Activated T-cell treated with anti-CD3 and anti-CD28 coated beads, Interleukin-2, amount 50 U/mL, for 72 hours (primary cell): ENCODE data around the gene KCNH2. TPM values are rescaled to one million over a fixed set of nuclear protein-coding genes. Genes with fewer than 3 reads are reported as not detected.
A peak's percentile ranks its signal among the peaks of the same experiment; 100 is the strongest.

Experiments used
- ATAC-seq, 2 donors: fragments of 150-1000 bp; cut with Tn5 transposase; replicated peaks in 1 of 2; 2 replicates each; pipeline ENCODE4 v1.10.0; 2021; ENCODE audit warnings: moderate library complexity in 2 of 2, mild to moderate bottlenecking in 1 of 2
- DNase-seq, 2 donors: peaks; one replicate each; pipeline ENCODE4 v3.0.0; 2021 to 2022; ENCODE audit warnings: mixed read lengths in 1 of 2
- H3K27ac Mint-ChIP-seq: one replicate; pipeline ENCODE4 v1.8.0; 2022; ENCODE audit warnings: mild to moderate bottlenecking, moderate library complexity, mixed read lengths
- H3K27me3 Mint-ChIP-seq: one replicate; pipeline ENCODE4 v1.8.0; 2022; ENCODE audit warnings: low read depth, mixed read lengths
- H3K36me3 Mint-ChIP-seq, 2 donors: one replicate each; pipeline ENCODE4 v1.8.0; 2022; ENCODE audit warnings: mixed read lengths in 2 of 2, mild to moderate bottlenecking in 1 of 2; ENCODE audit not compliant: insufficient read depth in 2 of 2
- H3K4me1 Mint-ChIP-seq: one replicate; pipeline ENCODE4 v1.8.0; 2022; ENCODE audit warnings: low read depth, mixed read lengths
- H3K4me3 Mint-ChIP-seq, 2 donors: one replicate each; pipeline ENCODE4 v1.8.0; 2022; ENCODE audit warnings: mild to moderate bottlenecking in 2 of 2, mixed read lengths in 2 of 2, moderate library complexity in 2 of 2
- H3K9me3 Mint-ChIP-seq, 2 donors: one replicate each; pipeline ENCODE4 v1.8.0; 2022; ENCODE audit warnings: mixed read lengths in 2 of 2
- total RNA-seq, 2 donors: library from RNA; stranded (reverse); gene quantifications; one replicate each; pipeline ENCODE4 v1.2.3, GENCODE V29; 2022

KCNH2 gene
- total RNA-seq, 2 donors from 2014 or later = 0.72 to 0.77 TPM

GRCh38 chr7:150986556-150986955, 8.4 kb upstream of the KCNH2 start:
- Mint-ChIP-seq H3K4me1 (peaks cover 16% of the 10 kb centered on the region), H3K36me3 (peaks cover 9 to 13% of the 10 kb centered on the region in 2 donors), H3K9me3 (peaks cover 8 to 9% of the 10 kb centered on the region in 2 donors), H3K4me3 (no peak overlapping the region), H3K27me3 (peaks cover 18% of the 10 kb centered on the region), H3K27ac (no peak overlapping the region)
- DNase-seq (no peak), ATAC-seq (no peak)

GRCh38 chr7:150986099-150986512, 8.0 kb upstream of the KCNH2 start:
- ATAC-seq = peak; percentile 61 to 74
- Mint-ChIP-seq H3K4me1 (peaks cover 16% of the 10 kb centered on the region), H3K36me3 (peaks cover 9 to 12% of the 10 kb centered on the region in 2 donors), H3K4me3 (no peak overlapping the region), H3K27me3 (peaks cover 23% of the 10 kb centered on the region), H3K9me3 (peaks cover 6 to 9% of the 10 kb centered on the region in 2 donors), H3K27ac (no peak overlapping the region)
- DNase-seq = peak; percentile 60 to 67

GRCh38 chr7:150983893-150984368, 5.8 kb upstream of the KCNH2 start:
- Mint-ChIP-seq H3K9me3 (no peaks in the 10 kb centered on the region), H3K4me3 (no peak overlapping the region), H3K4me1 (peaks cover 16% of the 10 kb centered on the region), H3K27ac (no peak overlapping the region), H3K36me3 (no peaks in the 10 kb centered on the region), H3K27me3 (peaks cover 39% of the 10 kb centered on the region)
- ATAC-seq (no peak), DNase-seq (peak; percentile 23 to 34)

GRCh38 chr7:150982351-150982750, 4.2 kb upstream of the KCNH2 start:
- Mint-ChIP-seq H3K27me3 (peaks cover 41% of the 10 kb centered on the region), H3K9me3 (no peaks in the 10 kb centered on the region), H3K4me3 (no peak overlapping the region), H3K4me1 (peaks cover 15% of the 10 kb centered on the region), H3K27ac (no peak overlapping the region), H3K36me3 (peaks cover 0 to 2% of the 10 kb centered on the region in 2 donors)
- DNase-seq (no peak), ATAC-seq (no peak)

GRCh38 chr7:150981644-150982043, 3.5 kb upstream of the KCNH2 start:
- H3K27me3 Mint-ChIP-seq = peaks cover 48% of the 10 kb centered on the region
- no peaks in the 10 kb centered on the region for H3K9me3 Mint-ChIP-seq
- peaks cover 0 to 2% of the 10 kb centered on the region in 2 donors for H3K36me3 Mint-ChIP-seq
- H3K4me3 Mint-ChIP-seq = no peak overlapping the region
- no peak for ATAC-seq
- peaks cover 22% of the 10 kb centered on the region for H3K4me1 Mint-ChIP-seq
- no peak overlapping the region for H3K27ac Mint-ChIP-seq
- DNase-seq = no peak

GRCh38 chr7:150980663-150981062, 2.5 kb upstream of the KCNH2 start:
- no peak for ATAC-seq
- no peak overlapping the region for H3K27ac Mint-ChIP-seq
- no peak for DNase-seq
- H3K36me3 Mint-ChIP-seq = peaks cover 0 to 2% of the 10 kb centered on the region in 2 donors
- no peaks in the 10 kb centered on the region for H3K9me3 Mint-ChIP-seq
- H3K27me3 Mint-ChIP-seq = peaks cover 54% of the 10 kb centered on the region
- no peak overlapping the region for H3K4me3 Mint-ChIP-seq
- H3K4me1 Mint-ChIP-seq = peaks cover 16% of the 10 kb centered on the region

- Mint-ChIP-seq H3K4me3 (peak overlapping the region in 1 of 2 donors; percentile 10), H3K27ac (no peak overlapping the region), H3K36me3 (peaks cover 0 to 2% of the 10 kb centered on the region in 2 donors), H3K27me3 (peaks cover 54% of the 10 kb centered on the region), H3K4me1 (peaks cover 15% of the 10 kb centered on the region), H3K9me3 (no peaks in the 10 kb centered on the region)
- ATAC-seq = no peak
- DNase-seq = no peak
These were observed 1.7 kb upstream of the KCNH2 start for GRCh38 chr7:150979713-150980390.

- Mint-ChIP-seq H3K27me3 (peaks cover 47% of the 10 kb centered on the region), H3K27ac (no peak overlapping the region), H3K36me3 (peaks cover 0 to 2% of the 10 kb centered on the region in 2 donors), H3K9me3 (no peaks in the 10 kb centered on the region), H3K4me3 (peak overlapping the region; percentile 78 to 84), H3K4me1 (peaks cover 23% of the 10 kb centered on the region)
- no peak for DNase-seq
- no peak for ATAC-seq
These were observed 567 bp downstream of the KCNH2 start for GRCh38 chr7:150977382-150978125.

- H3K36me3 Mint-ChIP-seq = peaks cover 0 to 2% of the 10 kb centered on the region in 2 donors
- peak overlapping the region; percentile 78 to 84 for H3K4me3 Mint-ChIP-seq
- peaks cover 44% of the 10 kb centered on the region for H3K27me3 Mint-ChIP-seq
- peaks cover 23% of the 10 kb centered on the region for H3K4me1 Mint-ChIP-seq
- DNase-seq (no peak), ATAC-seq (no peak)
- H3K27ac Mint-ChIP-seq = no peak overlapping the region
- no peaks in the 10 kb centered on the region for H3K9me3 Mint-ChIP-seq
These were observed 1.4 kb downstream of the KCNH2 start for GRCh38 chr7:150976529-150977381.

- Mint-ChIP-seq H3K4me3 (peak overlapping the region; percentile 72 to 91), H3K9me3 (no peaks in the 10 kb centered on the region)
These were observed 2.4 kb downstream of the KCNH2 start for GRCh38 chr7:150975536-150976319.

GRCh38 chr7:150974468-150975391, 3.4 kb downstream of the KCNH2 start:
- H3K27ac Mint-ChIP-seq = no peak overlapping the region
- ATAC-seq (peak; percentile 76 to 79), DNase-seq (peak; percentile 74 to 75)
- peak overlapping the region; percentile 90 to 91 for H3K4me3 Mint-ChIP-seq
- H3K4me1 Mint-ChIP-seq = peaks cover 23% of the 10 kb centered on the region
- peaks cover 26% of the 10 kb centered on the region for H3K27me3 Mint-ChIP-seq
- H3K36me3 Mint-ChIP-seq = peaks cover 0 to 2% of the 10 kb centered on the region in 2 donors
- no peaks in the 10 kb centered on the region for H3K9me3 Mint-ChIP-seq

More at GRCh38 chr7:150975536-150976319, 2.4 kb downstream of the KCNH2 start:
- Mint-ChIP-seq H3K27me3 (peaks cover 33% of the 10 kb centered on the region), H3K27ac (no peak overlapping the region), H3K36me3 (peaks cover 0 to 2% of the 10 kb centered on the region in 2 donors), H3K4me1 (peaks cover 23% of the 10 kb centered on the region)
- no peak for DNase-seq
- no peak for ATAC-seq
